ENCODE measurements around the gene SRP72.

SRP72 gene

GRCh38 chr4:56540826-56541225 lies 73.4 kb downstream of the SRP72 start:
- no peak for DNase-seq (ENCODE audit: low read depth in 2 of 2, low spot score in 1 of 2)

DNA sequence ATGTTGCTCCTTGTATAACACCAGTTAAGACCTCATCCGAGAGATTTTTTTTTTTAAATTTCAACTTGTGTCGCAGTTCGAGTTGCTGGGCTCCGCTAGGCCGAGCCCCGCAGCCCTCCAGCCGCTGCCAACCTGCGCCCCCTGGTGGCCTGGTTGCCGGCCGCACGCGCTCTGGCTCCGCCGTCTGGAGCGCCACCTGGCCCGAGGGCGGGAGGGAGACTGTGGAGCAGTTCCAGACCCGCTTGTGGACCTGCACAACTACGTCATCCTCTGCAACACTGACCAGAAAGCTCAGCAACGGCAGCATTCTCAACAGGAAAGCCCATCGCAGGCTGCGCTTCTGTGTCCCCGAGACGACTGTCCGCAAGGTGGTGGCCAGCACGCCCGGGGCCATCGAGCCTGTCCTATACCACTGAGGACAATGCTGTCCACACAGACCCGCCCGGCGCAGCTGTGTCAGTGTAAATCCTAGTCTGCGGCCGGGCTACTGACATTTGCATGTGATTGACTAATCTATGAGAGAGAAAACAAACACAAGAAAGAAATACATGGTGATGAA lies 77.2 kb downstream of the SRP72 start:
- DNase-seq (ENCODE audit: low read depth in 2 of 2, low spot score in 1 of 2) = peak; percentile 51 to 77

DNA sequence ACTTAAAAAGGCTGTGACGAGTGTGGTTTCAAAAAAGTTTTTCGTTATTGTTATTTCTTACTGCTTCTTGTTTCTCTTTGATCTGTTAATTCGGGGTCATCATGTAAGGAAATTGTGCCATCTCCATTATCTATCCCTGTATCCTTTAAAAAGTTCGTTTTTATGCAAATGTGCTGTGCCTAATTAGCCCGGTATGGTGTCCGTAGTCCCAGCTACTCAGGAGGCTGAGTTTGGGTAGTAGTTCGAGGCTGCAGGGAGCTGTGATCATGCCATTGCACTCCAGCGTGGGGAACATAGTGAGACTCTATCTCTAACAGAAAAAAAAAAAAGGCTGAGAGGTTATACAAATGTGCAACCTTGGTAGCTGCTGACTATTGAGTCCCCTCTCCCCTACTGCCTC lies 83.2 kb downstream of the SRP72 start:
- no peak for DNase-seq (ENCODE audit: low read depth in 2 of 2, low spot score in 1 of 2)

DNA sequence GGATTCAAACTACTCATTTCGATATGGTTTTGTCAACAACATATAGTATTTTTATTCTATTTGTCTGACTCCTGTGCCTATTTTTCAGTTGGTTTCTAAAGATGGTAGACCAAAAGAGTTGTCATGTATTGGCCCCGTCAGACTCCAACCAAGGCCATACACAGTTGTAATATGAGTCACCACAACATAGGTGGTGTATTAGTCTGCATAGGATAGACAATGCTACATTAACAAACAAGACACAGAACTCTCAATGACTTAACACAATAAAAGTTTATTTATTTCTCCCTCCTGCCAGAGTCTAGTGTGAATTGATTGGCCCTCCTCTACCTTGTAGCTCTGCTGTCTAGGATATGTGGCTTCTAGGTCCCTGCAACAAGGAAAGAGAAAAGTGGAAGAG lies 84.1 kb downstream of the SRP72 start:
- DNase-seq (ENCODE audit: low read depth in 2 of 2, low spot score in 1 of 2) = no peak

GRCh38 chr4:56552273-56552672 lies 84.9 kb downstream of the SRP72 start:
- no peak for DNase-seq (ENCODE audit: low read depth in 2 of 2, low spot score in 1 of 2)

All from stimulated activated CD8-positive, alpha-beta memory T cell treated with anti-CD3 and anti-CD28 coated beads, Interleukin-4, amount 100 ng/mL, for 4 hours (primary cell).